HG03575 (cell line): ENCODE measurements around the gene DNER.

Experiments
- ATAC-seq: cut with Tn5 transposase; IDR thresholded peaks from one replicate; pipeline ENCODE4 v1.9.1; 2021; ENCODE audit not compliant: unreplicated experiment, insufficient number of reproducible peaks, low FRiP score; ENCODE audit errors: extremely low read depth

Gene DNER

DNA sequence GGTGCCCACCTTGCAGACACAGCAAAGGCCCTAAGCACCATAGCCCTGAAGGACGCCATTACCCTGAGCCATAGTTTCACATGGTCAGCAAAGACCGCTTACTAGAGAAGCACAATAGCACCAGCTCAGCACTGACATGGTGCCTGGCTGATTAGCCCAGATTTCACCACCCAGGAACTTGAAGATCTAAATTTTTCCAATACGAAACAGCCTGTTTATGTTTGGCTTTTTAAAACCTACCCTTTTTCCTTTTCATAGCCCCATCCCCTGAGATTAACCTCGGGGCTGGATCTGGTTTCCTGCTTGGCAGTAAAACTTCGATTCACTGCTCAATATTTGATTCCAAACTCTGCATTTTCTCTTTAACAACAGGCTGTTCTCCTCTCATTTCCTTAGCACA, 284.8 kb downstream of the DNER start:
- no peak for ATAC-seq

DNA sequence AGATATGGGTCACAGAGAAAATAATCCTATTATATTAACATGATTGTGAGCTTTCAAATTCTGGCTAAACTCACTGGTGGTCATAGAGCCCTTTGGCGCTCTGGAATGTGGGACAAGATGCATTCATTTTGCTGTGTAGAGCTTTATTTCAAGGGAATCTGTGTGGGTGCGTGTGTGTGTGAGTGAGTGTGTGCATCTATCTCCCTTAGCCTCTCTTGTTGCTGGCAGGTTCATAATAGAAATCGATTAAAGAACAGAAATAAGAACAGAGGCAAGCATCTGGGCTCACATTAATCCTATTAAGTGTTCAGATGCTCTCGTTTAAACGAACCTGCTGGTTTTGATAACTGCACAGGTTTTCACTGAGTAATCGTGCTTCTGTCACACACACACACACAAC, 287.9 kb downstream of the DNER start:
- ATAC-seq = no peak

DNA sequence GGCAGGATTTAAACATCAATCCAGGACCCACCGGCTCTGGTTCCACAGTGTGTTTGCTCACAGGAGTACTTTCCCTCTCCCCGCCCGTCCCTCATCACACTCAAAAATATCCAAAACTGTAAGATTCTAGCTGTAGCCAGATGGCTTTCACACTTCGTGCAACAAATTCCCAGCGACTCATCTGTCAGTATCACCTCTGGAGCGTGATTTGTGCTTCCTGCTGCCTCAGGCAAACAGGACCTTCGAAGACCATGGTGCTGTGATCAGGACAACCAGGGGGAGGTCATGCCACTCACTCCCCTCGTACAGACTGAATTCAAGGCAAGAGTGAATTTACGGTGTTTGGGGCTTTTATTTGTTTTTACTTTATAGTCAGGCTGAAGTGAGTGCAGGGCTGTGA, 288.8 kb downstream of the DNER start:
- ATAC-seq = no peak

DNA sequence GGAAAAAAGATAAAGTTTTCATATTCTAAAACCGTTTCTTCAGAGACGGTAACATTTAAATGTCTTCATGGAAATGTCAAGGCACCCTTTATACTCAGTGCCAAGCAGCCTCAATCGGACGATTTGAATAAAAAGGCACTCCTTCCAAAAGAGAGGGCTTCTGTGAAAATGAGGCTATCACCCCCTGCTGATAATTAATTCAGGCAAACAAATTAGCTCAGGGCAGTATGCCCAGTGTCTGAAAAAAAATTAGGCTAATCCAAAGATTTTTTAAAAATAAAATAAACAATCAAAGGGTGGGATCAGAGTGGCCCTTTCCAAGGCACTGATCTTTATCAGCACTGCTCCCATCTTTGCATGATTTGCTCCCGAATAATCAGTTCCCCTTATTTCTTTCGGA, 292.3 kb downstream of the DNER start:
- ATAC-seq = no peak

DNA sequence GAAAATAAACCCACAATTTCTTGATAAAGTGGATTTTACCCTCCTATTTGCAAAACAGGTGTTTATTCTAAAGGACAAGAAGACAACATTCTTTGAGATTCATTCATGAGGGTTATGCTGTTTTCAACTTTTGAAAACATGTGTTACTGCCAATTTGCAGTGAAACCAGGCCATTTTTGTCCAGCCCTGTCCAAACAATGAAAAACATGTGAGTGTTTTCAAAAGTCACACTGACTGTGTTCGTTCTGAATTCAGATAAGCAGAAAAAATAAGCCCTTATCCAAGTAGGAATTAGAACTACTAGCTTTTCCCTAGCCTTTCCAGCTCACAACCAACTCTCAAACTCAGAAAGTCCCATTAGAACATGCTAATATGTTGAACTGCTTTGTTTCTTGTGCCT, 295.2 kb downstream of the DNER start:
- ATAC-seq = no peak

DNA sequence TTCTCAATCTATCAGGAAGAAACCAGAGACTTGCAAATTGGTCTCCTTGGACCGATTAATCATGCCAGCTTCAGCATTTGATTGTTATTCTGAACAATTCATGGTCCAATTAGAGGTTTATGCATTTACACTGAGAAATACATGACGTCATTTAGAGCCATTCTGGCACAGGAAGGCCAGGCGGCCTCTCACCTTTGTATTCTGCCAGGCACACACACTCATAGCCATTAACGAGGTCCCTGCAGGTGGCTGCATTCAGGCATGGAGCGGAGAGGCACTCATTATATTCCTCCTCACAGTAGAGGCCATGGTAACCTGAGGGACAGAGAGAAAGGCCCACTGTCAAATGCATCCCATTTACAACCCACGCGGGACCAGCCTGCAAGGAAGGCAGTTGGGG, 296.4 kb downstream of the DNER start:
- no peak for ATAC-seq

DNA sequence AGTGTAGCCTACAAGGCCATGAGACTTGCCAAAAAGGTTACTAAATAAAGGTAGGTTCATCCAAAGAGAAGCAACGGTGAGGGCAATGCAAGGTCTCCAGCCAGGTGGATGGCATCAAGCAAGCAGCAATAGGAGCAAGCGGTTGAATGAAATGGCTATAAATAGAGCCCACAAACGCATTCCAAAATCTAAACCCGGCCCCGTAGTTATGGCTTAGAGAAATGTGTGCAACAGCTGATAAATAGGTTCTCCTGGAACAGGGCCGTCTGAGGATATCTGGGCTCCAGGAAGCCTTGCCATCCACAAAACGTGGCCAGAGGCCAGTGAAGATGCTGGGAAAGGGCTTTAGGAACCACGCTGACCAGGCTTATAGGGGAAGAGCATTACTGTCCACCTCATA, 297.2 kb downstream of the DNER start:
- no peak for ATAC-seq

DNA sequence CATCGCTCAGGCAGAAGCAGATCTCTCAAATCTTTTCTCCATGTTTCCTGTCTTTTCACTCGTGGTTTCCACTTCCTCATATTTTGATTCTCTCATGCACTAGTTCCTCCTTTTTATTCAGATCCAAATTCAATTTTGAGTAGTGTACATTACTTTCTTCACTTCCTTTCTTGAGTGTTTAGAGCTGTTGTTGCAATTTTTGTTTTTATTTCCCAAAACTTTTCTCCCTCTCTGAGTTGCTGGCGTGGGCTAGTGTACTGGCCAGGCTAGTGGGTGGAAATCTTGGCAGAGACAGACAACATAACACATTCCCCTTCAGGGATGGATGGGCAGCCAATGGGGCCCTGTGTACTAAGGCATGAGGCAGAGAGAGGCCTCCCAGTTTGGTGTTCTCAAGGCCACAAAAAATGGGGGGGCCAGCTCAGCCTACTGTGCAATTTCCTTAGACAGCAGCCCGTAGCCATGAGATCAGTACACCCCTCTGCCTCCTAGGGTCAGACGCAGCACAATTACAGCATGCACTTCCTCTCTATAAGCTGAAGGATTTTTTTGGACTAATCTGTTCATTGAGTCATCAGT, 298.1 kb downstream of the DNER start:
- no peak for ATAC-seq

DNA sequence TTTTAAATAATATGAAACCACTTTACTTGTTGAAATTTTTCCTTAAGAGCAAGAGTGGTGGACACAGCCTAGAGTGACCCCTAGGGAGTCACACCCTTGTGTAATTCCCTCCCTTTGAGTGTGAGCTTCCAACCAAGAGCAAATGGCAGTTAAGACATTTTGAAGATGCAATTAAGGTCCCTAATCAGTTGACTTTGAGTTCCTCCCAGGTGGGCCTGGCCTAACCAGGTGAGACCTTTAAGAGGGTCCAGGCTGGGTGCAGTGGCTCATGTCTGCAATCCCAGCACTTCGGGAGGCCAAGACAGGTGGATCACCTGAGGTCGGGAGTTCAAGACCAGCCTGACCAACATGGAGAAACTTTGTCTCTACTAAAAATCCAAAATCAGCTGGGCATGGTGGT, 299.7 kb downstream of the DNER start:
- ATAC-seq = no peak

DNA sequence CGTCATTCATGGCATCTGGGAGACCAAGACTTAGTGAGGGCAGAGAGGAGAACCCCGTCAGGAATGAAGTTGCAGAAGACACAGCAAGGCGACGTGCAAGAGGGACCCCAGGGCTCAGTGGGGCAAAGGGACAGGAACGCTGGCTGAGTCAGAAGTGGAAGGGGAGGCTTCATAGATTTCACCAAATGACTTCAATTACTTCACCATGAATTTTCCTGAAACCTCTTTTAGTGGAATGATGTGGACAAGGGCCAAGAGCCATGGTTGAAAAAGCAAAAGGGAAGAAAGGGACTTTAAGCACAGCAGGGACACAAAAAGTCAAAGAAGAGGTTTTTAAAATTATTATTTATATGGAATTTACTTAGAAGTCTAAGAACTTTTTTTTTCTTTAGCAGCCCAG, 301.7 kb downstream of the DNER start:
- ATAC-seq = no peak

DNA sequence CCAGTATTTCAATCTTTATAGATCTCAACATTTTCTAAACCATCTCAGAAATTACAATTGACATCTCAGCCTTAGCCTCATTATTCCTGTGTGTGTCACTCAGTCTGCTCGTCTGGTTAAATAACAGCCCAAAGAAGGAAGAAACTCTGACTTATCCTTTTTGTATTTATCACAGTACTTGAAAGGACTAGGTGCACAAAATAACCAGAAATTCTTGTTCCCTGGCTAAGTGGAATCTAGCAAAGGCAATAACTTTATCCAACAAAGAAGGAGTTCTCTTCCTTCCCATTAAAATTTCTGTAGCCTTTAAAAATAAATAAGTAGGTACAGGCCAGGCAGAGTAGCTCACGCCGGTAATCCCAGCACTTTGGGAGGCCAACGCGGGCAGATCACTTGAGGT, 303.4 kb downstream of the DNER start:
- ATAC-seq = no peak

DNA sequence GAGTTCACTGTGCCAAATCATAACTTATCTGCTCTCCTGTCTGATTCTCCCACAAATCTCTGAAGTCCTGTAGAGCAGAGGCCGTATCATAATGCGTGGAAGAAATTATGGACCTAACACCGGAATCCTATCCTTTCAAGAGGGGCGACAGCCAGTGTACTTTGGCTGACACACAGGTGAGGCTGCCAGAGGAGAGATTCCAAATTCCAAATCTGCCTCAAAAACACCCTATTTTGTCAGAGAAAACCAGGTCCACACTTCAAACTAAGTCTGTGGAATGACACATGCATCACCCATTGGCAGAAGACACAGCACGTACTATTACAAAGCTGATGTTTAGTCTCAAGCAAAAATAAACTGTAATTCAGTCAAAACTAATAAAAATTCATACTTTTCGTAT, 304.1 kb downstream of the DNER start:
- ATAC-seq = no peak

DNA sequence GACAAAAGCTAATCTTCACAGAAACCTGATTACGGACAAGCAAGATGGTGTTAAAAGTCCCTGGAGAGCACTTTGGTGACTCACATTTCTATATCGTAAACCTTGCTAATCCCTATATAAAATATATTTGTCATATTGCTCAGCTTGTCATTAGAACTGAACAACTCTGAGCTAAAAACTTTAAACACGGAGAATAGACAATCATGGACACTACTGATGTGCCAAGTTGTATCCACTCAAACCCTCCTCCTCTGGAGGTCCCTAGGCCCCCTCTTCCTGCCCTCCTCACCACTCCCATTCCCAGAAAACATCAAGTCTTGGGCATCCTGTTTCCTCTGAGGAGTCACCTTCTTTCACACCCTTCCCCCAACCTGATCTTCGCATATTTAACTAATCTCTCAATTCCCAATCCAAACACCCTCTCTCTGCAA, 304.6 kb downstream of the DNER start:
- ATAC-seq = no peak

DNA sequence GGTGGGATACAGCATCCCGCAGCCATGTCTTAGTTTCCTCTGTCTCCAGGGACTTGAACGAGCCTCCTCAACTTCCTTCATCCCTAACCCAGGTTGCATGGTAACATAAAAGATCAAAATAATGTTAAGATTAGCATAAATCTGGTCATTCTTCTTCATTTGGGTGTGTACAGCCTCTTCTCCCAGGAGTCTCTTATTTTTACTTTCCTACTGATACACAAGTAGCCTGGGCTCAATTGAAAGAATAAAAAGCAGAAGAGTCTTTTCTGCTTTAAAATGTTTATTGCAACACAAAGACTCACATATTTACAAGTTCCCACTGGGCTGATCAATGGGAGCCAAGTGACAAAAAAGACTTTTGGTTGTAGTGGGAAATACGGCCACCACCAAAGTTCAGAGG, 305.4 kb downstream of the DNER start:
- no peak for ATAC-seq

DNA sequence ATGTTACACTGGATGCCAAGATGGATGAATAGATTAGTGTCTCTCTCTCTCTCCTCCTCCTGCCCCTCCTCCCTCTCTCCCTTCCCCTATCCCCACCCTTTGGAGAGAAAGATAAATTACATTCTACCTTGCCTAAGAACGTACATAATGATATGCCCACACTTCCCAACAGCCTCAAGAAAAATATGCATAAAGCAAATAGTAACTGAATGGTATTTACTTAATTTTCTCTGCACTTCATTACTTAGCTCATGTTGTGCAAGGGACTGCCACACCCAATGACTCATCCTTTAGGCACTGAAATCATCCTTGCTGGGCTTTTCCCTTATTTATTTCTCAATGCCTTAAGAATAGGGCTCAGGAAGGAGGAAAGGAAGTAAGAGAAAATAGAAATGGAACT, 306.0 kb downstream of the DNER start:
- ATAC-seq = no peak

DNA sequence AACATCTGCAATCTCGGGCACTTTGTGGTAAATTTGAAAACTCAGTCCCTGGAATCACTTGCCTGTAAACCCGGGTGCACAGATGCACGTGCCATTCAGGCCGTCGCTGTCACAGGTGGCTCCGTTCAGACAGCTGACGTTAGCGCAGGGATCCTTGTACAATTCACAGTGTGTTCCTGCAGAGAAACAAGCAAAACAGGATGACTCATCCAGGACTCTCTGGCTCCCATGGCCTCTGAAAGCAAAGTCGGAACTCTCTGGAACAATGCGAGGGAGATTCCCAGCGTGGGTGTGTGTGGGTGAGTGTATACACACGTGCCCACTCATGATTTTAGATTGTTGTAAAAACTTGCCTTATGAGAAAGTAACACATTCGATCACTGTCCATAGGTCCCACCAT, 307.2 kb downstream of the DNER start:
- ATAC-seq = no peak

DNA sequence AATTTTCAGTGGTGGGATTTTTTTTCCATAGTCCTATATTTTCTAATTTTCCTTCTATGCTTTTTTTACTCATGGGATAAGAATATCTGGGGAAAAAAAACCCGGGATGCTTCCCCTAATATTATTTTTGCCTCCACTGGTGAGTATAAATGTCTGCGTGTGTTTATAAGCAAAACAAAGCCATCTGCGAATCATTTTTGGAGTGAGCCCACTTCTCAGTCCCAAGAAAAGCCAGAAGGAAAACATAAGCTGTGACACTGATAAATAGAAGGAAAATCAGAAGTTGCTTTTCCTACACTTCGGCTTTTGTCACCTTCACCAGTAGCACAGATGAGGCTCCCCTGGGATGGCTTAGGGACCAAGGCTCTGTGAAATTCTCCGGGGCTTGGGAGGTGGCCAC, 308.6 kb downstream of the DNER start:
- no peak for ATAC-seq

DNA sequence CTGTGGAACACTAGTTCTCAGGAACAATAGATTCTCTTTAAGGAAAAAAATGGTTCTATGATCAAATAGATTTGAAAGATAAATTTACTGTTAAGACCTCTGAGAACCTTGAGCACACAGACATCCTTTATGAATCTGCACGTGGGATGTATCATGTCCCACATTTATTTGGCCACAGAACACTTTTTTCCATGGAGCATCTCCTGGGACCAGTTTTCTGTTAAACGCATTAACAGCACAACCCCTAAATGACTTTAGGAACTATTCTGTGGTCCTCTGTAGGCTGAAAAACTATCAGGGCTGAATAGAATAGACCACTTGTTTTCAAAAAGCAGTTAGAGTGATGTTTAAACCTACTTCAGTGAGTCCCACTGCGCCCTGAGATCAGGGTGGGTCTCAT, 311.1 kb downstream of the DNER start:
- no peak for ATAC-seq

DNA sequence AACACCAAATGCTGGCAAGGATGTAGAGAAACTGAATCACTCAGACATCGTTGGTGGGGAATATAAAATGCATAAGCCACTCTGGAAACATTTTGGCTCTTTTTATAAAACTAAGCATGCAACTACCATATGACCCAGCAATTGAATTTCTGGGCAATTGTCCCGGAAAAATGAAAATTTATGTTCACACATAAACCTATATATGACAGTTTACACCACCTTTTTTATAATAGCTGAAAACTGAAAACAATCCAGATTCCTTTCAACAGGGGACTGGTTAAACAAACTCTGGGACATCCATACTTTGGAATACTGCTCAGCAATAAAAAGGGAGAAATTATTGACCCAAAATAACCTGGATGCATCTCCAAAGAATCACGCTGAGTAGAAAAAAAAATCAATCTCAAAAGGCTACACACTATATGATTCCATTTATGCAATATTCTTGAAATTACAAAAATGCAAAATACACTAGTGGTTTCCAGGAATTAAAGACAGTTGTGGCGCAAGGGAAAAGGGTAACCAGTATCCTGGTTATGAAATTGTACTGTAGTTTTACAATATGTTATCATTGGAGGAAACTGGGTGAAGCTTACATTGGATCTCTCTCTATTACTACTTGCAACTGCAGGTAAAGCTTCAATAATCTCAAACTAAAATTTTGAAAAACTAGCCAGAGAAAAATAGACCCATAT, 313.0 kb downstream of the DNER start:
- ATAC-seq = no peak

DNA sequence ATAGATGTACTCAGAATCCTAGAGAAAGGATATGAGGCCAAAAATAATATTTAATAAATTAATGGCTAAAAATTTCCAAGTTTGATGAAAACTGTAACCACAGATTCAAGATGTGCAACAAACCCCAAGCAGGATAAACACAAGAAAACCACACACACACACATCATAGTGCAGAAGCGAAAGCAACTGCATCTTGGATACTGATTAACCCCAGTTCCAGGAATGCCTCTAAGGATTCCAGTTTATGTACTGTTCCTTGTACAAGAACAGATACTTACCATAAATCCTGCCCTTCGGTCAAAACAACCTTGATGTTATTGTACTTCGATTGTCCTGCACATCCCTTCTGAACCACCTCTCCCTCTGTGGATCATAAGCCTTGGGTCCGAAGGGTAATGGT, 320.4 kb downstream of the DNER start:
- ATAC-seq = no peak

DNA sequence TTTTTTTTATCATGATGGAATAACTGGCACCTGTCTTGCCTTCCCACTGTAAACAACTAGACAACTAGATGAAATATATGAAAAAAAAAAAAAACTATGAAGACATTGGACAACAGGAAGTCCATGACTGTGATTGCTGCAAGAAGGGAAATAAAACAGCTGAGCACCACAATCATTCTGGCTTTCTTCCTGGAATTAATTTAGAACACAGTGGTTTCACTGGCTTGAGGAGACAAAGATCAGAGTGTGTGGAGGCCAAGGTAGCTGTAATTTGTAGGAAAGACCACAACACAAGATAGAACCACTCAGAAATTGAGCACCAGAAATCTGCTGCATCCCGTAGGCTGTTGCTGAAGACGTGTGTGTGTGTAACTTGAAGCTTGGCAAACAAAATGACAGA, 322.2 kb downstream of the DNER start:
- ATAC-seq = no peak
